HG03135 (cell line): Measurements from ENCODE around the gene ANKHD1.
A peak's percentile ranks its signal among the peaks of the same experiment; 100 is the strongest.

Experiments
- ATAC-seq: cut with Tn5 transposase; IDR thresholded peaks from one replicate; pipeline ENCODE4 v1.9.1; 2021; ENCODE audit warnings: mild to moderate bottlenecking, moderate library complexity; ENCODE audit not compliant: unreplicated experiment

ANKHD1 gene

DNA sequence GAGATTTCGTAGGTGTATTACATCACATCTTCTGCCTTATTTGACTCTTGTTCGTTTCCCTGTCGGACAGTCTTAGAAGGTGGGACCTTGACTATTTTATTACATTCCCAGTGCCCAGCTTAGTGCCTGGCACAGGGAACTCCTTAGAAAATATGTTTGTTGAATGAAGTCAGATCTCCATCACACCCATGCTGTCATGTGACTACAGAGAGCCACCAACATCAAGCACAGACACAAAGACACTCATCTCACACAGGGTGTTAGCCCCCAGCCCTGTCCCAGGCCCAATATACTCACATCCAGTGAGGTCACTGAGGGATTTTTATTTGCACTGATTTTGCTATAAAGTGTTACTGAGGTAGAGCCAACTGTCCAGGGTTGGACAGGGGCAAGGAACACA is 156.3 kb downstream of the ANKHD1 start:
- no peak for ATAC-seq

GRCh38 chr5:140558542-140558941 is 156.9 kb downstream of the ANKHD1 start:
- no peak for ATAC-seq

GRCh38 chr5:140560227-140560626 is 158.6 kb downstream of the ANKHD1 start:
- ATAC-seq: no peak

DNA sequence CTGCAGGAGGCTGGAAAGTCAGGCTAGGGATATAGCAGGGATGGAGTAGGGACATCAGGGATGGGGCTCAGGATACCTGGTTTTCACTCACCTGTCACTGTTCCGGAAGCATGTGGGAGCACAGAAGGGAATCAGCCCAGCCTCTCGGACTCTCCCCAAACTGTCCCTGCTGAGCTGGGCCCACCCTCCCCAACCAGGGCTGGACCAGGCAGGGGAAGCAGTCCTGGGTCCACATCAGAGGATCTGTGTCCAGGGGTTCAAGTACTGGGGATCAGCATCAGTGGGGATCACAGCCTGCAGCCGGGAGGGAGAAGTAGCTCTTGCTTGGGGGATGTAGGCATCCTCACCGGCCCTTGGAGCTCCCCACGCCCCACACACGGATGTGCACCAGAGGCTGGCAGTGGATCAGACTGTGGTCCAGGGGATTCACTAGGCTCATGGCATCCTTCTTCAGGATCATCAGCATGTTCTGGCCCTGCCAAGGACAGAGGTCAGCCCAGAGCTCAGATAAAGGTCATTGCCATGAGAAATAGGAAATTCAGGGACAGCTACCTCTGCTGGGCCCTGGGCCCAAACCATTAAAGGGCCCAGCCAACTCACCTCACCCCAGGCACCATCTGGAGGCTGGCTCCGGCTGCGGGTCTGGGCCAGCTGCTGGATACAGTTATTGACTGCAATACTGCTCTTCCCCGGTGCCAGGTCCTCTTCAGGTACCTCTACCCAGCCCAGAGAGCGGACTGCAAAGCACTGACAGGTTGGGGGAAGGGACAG is 160.3 kb downstream of the ANKHD1 start:
- no peak for ATAC-seq

- no peak for ATAC-seq
Measured at GRCh38 chr5:140563596-140563995, 162.0 kb downstream of the ANKHD1 start.

- peak; percentile 91 for ATAC-seq
Measured at GRCh38 chr5:140564196-140565023, 162.8 kb downstream of the ANKHD1 start, which contains the start of the genes APBB3 and SLC35A4. TSS of gene APBB3 (minus strand) at chr5:140564598. CDS start at chr5:140564245, 353 bp downstream. TSS of gene SLC35A4 (plus strand) at chr5:140564828. CDS start at chr5:140567170, 2,342 bp downstream.

GRCh38 chr5:140565024-140565779 is 163.6 kb downstream of the ANKHD1 start:
- ATAC-seq: no peak

DNA sequence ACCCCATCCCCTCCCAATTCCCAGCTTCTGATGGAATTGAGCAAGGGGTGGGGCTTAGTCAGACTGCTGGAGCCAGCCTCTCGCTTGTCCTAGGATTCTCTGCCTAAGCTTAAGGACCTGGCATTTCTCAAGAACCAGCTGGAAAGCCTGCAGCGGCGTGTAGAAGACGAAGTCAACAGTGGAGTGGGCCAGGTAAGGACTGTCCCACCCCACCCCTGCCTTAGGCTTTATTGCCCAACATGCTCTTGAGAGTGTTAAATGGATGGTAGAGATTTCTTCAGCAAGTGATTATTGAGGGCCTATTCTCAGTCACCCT is 164.1 kb downstream of the ANKHD1 start:
- no peak for ATAC-seq

DNA sequence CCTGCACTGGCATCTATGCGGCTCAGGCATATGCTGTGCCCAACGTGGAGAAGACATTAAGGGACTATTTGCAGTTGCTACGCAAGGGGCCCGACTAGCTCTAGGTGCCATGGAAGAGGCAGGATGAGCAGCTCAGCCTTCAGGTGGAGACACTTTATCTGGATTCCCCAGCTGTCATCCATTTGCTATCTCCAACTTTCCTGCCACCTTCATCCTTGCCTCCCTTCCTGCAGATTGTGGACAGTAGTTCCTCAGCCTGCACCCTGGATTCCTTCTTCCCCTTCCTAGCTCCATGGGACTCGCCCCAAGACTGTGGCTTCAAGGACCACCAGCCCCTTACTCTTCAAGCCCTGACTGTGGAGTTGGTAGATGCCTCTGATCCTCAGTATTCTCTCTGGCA is 165.0 kb downstream of the ANKHD1 start:
- ATAC-seq: no peak

GRCh38 chr5:140567136-140567818 is 165.6 kb downstream of the ANKHD1 start:
- no peak for ATAC-seq

DNA sequence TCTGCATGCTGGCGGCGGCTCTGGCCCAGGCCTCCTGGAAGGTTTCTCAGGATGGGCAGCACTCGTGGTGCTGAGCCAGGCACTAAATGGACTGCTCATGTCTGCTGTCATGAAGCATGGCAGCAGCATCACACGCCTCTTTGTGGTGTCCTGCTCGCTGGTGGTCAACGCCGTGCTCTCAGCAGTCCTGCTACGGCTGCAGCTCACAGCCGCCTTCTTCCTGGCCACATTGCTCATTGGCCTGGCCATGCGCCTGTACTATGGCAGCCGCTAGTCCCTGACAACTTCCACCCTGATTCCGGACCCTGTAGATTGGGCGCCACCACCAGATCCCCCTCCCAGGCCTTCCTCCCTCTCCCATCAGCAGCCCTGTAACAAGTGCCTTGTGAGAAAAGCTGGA is 166.2 kb downstream of the ANKHD1 start:
- no peak for ATAC-seq

DNA sequence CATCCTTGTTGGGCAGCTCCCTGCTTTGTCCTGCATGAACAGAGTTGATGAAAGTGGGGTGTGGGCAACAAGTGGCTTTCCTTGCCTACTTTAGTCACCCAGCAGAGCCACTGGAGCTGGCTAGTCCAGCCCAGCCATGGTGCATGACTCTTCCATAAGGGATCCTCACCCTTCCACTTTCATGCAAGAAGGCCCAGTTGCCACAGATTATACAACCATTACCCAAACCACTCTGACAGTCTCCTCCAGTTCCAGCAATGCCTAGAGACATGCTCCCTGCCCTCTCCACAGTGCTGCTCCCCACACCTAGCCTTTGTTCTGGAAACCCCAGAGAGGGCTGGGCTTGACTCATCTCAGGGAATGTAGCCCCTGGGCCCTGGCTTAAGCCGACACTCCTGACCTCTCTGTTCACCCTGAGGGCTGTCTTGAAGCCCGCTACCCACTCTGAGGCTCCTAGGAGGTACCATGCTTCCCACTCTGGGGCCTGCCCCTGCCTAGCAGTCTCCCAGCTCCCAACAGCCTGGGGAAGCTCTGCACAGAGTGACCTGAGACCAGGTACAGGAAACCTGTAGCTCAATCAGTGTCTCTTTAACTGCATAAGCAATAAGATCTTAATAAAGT is 166.9 kb downstream of the ANKHD1 start:
- no peak for ATAC-seq

GRCh38 chr5:140569197-140569596 is 167.6 kb downstream of the ANKHD1 start:
- no peak for ATAC-seq

- no peak for ATAC-seq
Measured at GRCh38 chr5:140570058-140570457, 168.4 kb downstream of the ANKHD1 start.

DNA sequence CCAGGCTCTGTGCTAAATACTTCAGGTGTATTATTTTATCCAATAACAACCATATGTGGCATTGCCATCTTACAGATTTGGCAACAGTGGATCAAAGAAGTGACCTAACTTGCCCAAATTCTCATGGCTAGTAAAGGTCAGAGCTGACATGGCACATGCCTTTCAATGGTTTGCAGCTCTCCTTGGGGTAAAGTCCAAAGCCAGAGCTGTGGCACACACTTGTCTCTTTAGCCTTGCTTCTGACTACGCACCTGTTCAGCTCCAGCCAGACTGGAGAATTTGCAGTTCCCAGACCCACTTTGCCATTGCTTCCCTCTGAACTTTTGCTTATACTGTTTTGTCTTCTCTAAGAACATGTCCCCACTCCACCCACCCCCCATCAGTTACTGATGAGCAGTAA is 168.9 kb downstream of the ANKHD1 start:
- ATAC-seq: no peak

GRCh38 chr5:140571105-140571504 is 169.5 kb downstream of the ANKHD1 start:
- no peak for ATAC-seq

DNA sequence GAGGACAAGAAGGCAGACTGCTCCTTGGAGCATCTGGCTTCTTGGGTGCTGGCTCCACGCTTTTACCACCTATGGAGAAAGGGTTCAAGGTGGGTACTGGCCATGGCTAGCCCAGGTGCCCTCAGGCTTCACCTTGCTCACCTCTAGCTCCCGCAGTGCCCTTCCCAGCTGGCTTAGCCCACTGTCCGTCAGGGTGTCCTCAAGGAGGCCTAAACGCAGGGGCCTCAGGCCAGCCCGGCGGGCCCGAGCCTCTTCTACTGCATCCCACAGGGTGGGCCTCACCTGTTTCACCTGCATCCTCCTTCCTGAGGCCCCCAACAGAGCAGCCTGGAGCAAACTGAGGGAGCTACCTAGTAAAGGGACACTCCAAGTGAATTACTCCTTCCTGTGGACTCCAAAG is 172.1 kb downstream of the ANKHD1 start:
- no peak for ATAC-seq

- no peak for ATAC-seq
Measured at GRCh38 chr5:140574165-140574564, 172.5 kb downstream of the ANKHD1 start.

- no peak for ATAC-seq
Measured at GRCh38 chr5:140575309-140575708, 173.7 kb downstream of the ANKHD1 start.

DNA sequence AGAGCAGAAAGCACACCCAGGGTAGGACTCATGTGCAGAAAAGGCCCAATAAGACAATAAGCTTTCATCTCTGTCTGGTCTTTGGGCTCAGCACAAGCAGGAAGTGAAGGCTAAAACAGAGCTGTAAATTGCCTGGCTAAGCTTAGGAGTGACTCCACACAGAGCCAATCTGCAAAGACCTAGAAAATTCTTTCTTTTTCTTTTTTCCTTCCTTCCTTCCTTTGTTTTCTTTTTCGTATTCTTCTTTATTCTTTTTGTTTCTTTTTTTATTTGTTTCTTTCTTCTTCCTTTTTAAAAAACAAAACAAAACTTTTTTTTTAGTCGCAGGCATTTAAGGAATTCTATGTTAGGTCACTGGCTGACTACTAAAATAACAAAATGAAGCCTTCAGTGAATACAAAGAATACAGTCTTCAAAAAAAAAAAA is 175.2 kb downstream of the ANKHD1 start:
- ATAC-seq: no peak
